Uterus (tissue), 4 donors: ENCODE measurements around the gene SF3A2. TPM values are rescaled to one million over a fixed set of nuclear protein-coding genes. Genes with fewer than 3 reads are reported as not detected.
A peak's percentile ranks its signal among the peaks of the same experiment; 100 is the strongest.
"Not testable (repeated sequence)": the region's sequence is repeated elsewhere in the genome, so short reads cannot be mapped to it uniquely, and the experiment has no call there.

Source experiments
- DNase-seq, 2 donors: peaks; one replicate each; pipeline ENCODE4 v3.0.0-alpha.2; 2019 to 2020
- H3K27ac ChIP-seq, 2 donors: fragments of 200-600 bp; sonication (generic); 1 replicate in 1 of 2; 2 replicates in 1 of 2; pipeline ENCODE4 v1.5.1; 2016 to 2018
- H3K27me3 ChIP-seq, 2 donors: fragments of 200-600 bp; sonication (generic); one replicate each; pipeline ENCODE4 v1.5.1; 2018 to 2019; ENCODE audit warnings: control low read depth in 1 of 2
- H3K36me3 ChIP-seq, 2 donors: fragments of 200-600 bp; sonication (generic); one replicate each; pipeline ENCODE4 v1.5.1; 2019; ENCODE audit warnings: control low read depth in 1 of 2
- H3K4me1 ChIP-seq, 2 donors: fragments of 200-600 bp; sonication (generic); one replicate each; pipeline ENCODE4 v1.5.1; 2018 to 2019; ENCODE audit warnings: control low read depth in 1 of 2
- H3K4me3 ChIP-seq, 2 donors: fragments of 200-600 bp; sonication (generic); 1 replicate in 1 of 2; 2 replicates in 1 of 2; pipeline ENCODE4 v1.5.1; 2018 to 2019; ENCODE audit warnings: mild to moderate bottlenecking in 1 of 2
- H3K9me3 ChIP-seq, 2 donors: fragments of 200-600 bp; sonication (generic); one replicate each; pipeline ENCODE4 v1.5.1; 2019; ENCODE audit warnings: control low read depth in 1 of 2
- CTCF ChIP-seq, 4 experiments: fragments of 200-600 bp in 2 of 4; fragments of 450-650 bp in 2 of 4; sonication (generic) in 2 of 4; IDR thresholded peaks; one replicate each; pipeline ENCODE4 v1.5.1; 2016 to 2019; ENCODE audit warnings: antibody characterized with exemption in 4 of 4, mild to moderate bottlenecking in 2 of 4, moderate library complexity in 1 of 4
- POLR2A ChIP-seq, 2 donors: fragments of 450-650 bp; IDR thresholded peaks; one replicate each; pipeline ENCODE4 v1.6.1; 2016; ENCODE audit warnings: antibody characterized with exemption in 2 of 2, mild to moderate bottlenecking in 1 of 2, moderate library complexity in 1 of 2
- intact Hi-C: fragments of 100-400 bp; cut with DNase I; formaldehyde crosslinking; loops from one replicate; pipeline ENCODE4 v1.15.1; 2023; ENCODE audit warnings: low total_unique reads
- total RNA-seq, 4 donors: library from RNA; depleted of rRNA in 3 of 4; stranded (reverse); fragments of >200 nt in 3 of 4; gene quantifications; one replicate each; pipeline versions ENCODE4 v1.1.0 to v1.2.4, GENCODE V29; 2014 to 2023
- donor health status: DM: yes; HTN: yes; CAD: no.

Gene SF3A2
- total RNA-seq, 4 donors from 2014 or later = 33.2 to 107 (median 50.6) TPM

- Histone ChIP-seq H3K27ac (no peak overlapping the region), H3K36me3 (no peaks in the 10 kb centered on the region), H3K4me1 (peaks cover 3 to 15% of the 10 kb centered on the region in 2 donors), H3K9me3 (no peaks in the 10 kb centered on the region), H3K4me3 (no peak overlapping the region), H3K27me3 (no peaks in the 10 kb centered on the region)
- TF ChIP-seq POLR2A (IDR thresholded peaks at IDR 0.05) = no peak
- intact Hi-C loops = loop anchor here (10.0 kb wide), 1 partner anchor 122 kb away; the partner anchor contains the start of gene AP3D1
- no peak for DNase-seq
Observed at GRCh38 chr19:2276429-2276986, 39.9 kb downstream of the SF3A2 start.

- no peak overlapping the region for H3K4me3 ChIP-seq
- no peak for DNase-seq
- peaks cover 3 to 16% of the 10 kb centered on the region in 2 donors for H3K4me1 ChIP-seq
- H3K9me3 ChIP-seq = no peaks in the 10 kb centered on the region
- no peak for TF ChIP-seq CTCF (IDR thresholded peaks at IDR 0.05)
- TF ChIP-seq POLR2A (IDR thresholded peaks at IDR 0.05) = no peak
- no peaks in the 10 kb centered on the region for H3K36me3 ChIP-seq
- H3K27ac ChIP-seq = no peak overlapping the region
- intact Hi-C loops = loop anchor here (10.0 kb wide), 1 partner anchor 122 kb away; the partner anchor contains the start of gene AP3D1
- H3K27me3 ChIP-seq = no peaks in the 10 kb centered on the region
Observed at GRCh38 chr19:2277138-2277537, 40.5 kb downstream of the SF3A2 start.

DNA sequence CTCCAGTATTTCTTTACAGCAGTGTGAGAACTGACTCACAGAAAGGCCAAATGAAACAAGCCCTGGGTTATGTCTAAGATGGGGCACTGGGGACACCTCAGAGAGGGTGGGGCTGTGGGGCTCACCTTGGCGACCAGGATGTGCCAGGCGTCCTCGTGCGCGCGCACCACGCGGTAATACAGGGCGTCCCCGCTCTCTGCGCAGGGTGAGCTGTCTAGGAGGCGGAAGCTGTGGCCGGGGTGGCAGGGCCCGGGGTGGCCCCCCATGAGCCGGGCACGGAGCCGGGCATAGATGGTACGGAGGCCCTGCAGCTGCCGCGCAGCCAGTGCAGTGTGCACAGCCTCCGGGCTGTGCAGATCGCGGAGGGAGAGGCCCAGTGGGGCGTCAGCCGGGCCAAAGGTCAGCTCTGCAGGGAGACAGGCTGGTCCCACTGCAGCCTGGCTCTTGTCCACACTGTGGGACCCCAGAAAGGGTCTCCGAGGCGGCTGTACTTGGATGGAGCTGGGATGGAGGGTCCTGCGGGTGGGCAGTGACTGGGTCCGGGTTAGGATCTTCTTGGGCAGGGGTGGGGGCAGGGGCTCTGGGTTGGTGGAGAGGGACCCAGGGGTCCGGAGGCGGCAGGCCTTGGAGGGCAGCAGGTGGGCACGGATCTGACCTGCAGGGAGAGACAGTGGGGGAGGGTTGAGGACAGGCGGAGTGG is 42.0 kb downstream of the SF3A2 start:
- DNase-seq = no peak
- H3K4me3 ChIP-seq = no peak overlapping the region
- no peak for TF ChIP-seq POLR2A (IDR thresholded peaks at IDR 0.05)
- TF ChIP-seq CTCF (IDR thresholded peaks at IDR 0.05) = no peak
- no peaks in the 10 kb centered on the region for H3K9me3 ChIP-seq
- H3K27ac ChIP-seq = no peak overlapping the region
- no peaks in the 10 kb centered on the region for H3K36me3 ChIP-seq
- H3K27me3 ChIP-seq = no peaks in the 10 kb centered on the region
- intact Hi-C loops = loop anchor here (10.0 kb wide), 1 partner anchor 124 kb away; the partner anchor contains the start of gene AP3D1
- H3K4me1 ChIP-seq = peaks cover 0 to 24% of the 10 kb centered on the region in 2 donors

DNA sequence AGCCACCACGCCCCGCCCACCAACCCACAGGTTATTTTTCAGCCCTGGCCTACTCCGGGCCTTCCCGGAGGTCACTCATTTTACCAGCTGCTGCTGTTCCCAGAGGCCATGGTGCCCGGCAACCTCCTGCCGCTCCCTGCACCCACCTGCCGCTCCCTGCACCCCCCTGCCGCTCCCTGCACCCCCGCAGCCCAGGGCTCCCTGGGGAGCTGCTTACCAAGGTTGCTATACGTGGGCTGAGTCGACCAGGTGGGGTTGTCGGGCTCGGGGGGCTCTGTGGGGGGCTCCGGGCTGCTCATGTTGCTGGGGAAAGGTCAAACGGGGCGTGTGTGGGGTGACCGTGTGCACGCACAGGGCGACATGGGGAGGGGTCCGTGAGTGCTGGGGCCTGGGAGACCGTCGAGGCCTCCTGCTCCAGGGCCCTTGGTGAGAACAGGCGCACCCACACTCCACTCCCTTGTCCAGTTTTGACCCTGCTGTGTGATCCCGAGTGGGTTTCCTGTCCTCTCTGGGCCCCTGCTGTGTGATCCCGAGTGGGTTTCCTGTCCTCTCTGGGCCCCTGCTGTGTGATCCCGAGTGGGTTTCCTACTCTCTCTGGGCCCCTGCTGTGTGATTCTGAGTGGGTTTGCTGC is 44.1 kb downstream of the SF3A2 start:
- TF ChIP-seq POLR2A (IDR thresholded peaks at IDR 0.05) = no peak
- no peak for TF ChIP-seq CTCF (IDR thresholded peaks at IDR 0.05)
- Histone ChIP-seq H3K4me1 (peaks cover 0 to 19% of the 10 kb centered on the region in 2 donors), H3K36me3 (no peaks in the 10 kb centered on the region), H3K9me3 (no peaks in the 10 kb centered on the region), H3K4me3 (no peak overlapping the region), H3K27me3 (no peaks in the 10 kb centered on the region), H3K27ac (no peak overlapping the region)
- intact Hi-C loops = no loop called here
- no peak for DNase-seq

- Histone ChIP-seq H3K4me3 (peak overlapping the region in 1 of 2 donors; percentile 23), H3K4me1 (peaks cover 0 to 13% of the 10 kb centered on the region in 2 donors)
- H3K27ac ChIP-seq, intact Hi-C loops, H3K27me3 ChIP-seq, H3K36me3 ChIP-seq, DNase-seq, H3K9me3 ChIP-seq: not testable (repeated sequence)
Observed at GRCh38 chr19:2281265-2282061, 44.8 kb downstream of the SF3A2 start.
